Muscle layer of colon (tissue), 2 donors: ENCODE results near the gene MAP2.

Experiments used
- H3K27ac ChIP-seq: one replicate; pipeline ENCODE4 v1.7.0; 2013; ENCODE audit warnings: low read depth, mild to moderate bottlenecking, low read length, moderate library complexity
- H3K27me3 ChIP-seq, 2 donors: one replicate each; pipeline ENCODE4 v1.7.0; 2013; ENCODE audit warnings: low read length in 2 of 2, mild to moderate bottlenecking in 2 of 2; ENCODE audit not compliant: insufficient read depth in 2 of 2, control insufficient read depth in 1 of 2
- H3K36me3 ChIP-seq: one replicate; pipeline ENCODE4 v1.7.0; 2013; ENCODE audit warnings: mild to moderate bottlenecking, low read length; ENCODE audit not compliant: insufficient read depth
- H3K4me1 ChIP-seq: one replicate; pipeline ENCODE4 v1.7.0; 2013; ENCODE audit warnings: mild to moderate bottlenecking, low read length; ENCODE audit not compliant: insufficient read depth
- H3K4me3 ChIP-seq, 2 donors: one replicate each; pipeline ENCODE4 v1.7.0; 2013; ENCODE audit warnings: low read length in 2 of 2, low read depth in 1 of 2, mild to moderate bottlenecking in 1 of 2, moderate library complexity in 1 of 2
- H3K9ac ChIP-seq: one replicate; pipeline ENCODE4 v1.7.0; 2013; ENCODE audit warnings: low read length
- H3K9me3 ChIP-seq: one replicate; pipeline ENCODE4 v1.7.0; 2013; ENCODE audit warnings: mild to moderate bottlenecking, low read length
- donor health status: abdominal sarcoma.
- donor health status: Adenocarcinoma of cecum.

MAP2 gene

DNA sequence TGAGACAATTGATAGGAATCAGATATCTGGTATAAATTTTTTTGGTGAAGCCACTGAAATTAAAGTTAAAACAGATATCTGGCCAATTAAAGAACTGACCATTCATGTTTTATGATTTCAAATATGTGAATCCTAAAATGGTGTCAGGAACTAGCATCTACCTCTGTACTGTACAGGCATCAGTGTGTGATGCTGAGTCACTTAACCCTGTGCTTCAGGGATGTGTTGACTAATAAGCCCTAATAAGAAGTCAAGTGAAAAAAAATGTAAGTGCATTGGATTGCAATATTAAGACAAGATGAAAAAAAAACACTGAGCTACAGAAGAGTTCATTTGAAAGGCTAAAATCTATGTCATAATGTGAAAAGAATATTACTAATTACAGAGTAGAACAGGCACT is 338.7 kb downstream of the MAP2 start:
- H3K4me3 ChIP-seq, result no peak overlapping the region
- no peaks in the 10 kb centered on the region for H3K4me1 ChIP-seq
- H3K9me3 ChIP-seq, result no peaks in the 10 kb centered on the region
- H3K36me3 ChIP-seq, result no peaks in the 10 kb centered on the region
- H3K9ac ChIP-seq, result no peak overlapping the region
- no peaks in the 10 kb centered on the region for H3K27me3 ChIP-seq
- H3K27ac ChIP-seq, result no peak overlapping the region

DNA sequence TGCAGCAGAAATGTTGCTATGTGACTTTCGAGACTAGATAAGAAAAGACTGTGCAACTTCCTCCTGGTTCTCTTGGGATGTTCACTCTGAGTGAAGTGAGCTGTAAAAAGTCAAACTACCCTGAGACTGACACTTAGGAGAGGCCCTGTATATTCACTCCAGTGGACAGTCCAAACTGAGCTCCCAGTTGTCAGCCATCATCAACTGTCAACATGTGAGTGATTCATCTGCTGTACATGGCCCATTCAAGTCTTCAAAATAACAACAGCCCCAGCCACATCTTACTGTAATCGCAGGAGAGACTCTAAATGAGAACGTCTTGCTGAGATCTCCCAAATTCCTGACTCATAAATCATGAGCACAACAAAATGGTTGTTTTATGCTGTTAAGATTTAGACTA is 339.3 kb downstream of the MAP2 start:
- Histone ChIP-seq H3K36me3 (no peaks in the 10 kb centered on the region), H3K27me3 (no peaks in the 10 kb centered on the region), H3K9me3 (no peaks in the 10 kb centered on the region), H3K27ac (no peak overlapping the region), H3K4me3 (no peak overlapping the region), H3K4me1 (no peaks in the 10 kb centered on the region), H3K9ac (no peak overlapping the region)

- Histone ChIP-seq H3K27me3 (peaks cover 0 to 3% of the 10 kb centered on the region in 2 donors), H3K36me3 (no peaks in the 10 kb centered on the region), H3K9ac (no peak overlapping the region), H3K9me3 (no peaks in the 10 kb centered on the region), H3K27ac (no peak overlapping the region), H3K4me3 (no peak overlapping the region), H3K4me1 (no peaks in the 10 kb centered on the region)
Measured at GRCh38 chr2:209766613-209767012, 342.8 kb downstream of the MAP2 start.

- H3K36me3 ChIP-seq, result no peaks in the 10 kb centered on the region
- H3K9me3 ChIP-seq, result no peaks in the 10 kb centered on the region
- H3K27ac ChIP-seq, result no peak overlapping the region
- H3K27me3 ChIP-seq, result peaks cover 0 to 3% of the 10 kb centered on the region in 2 donors
- no peaks in the 10 kb centered on the region for H3K4me1 ChIP-seq
- no peak overlapping the region for H3K4me3 ChIP-seq
- no peak overlapping the region for H3K9ac ChIP-seq
Measured at GRCh38 chr2:209767316-209767715, 343.5 kb downstream of the MAP2 start.

DNA sequence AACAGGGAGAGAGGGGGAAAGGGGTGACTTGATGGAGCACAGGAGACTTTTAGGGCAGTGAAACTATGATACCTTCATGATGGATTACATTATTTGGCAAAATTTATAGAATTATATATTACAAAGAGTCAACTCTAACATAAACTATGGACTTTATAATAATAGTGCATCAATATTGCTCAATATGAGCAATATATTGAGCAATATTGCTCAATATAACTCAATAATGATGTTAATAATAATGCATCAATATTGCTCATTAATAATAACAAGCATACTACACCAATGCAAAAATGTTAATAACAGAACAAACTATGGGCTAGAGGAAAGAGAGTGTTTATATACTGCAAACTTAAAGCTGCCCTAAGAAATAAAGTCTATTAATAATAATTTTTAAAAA is 344.7 kb downstream of the MAP2 start:
- Histone ChIP-seq H3K36me3 (no peaks in the 10 kb centered on the region), H3K27me3 (peaks cover 0 to 3% of the 10 kb centered on the region in 2 donors), H3K27ac (no peak overlapping the region), H3K4me3 (no peak overlapping the region), H3K9me3 (no peaks in the 10 kb centered on the region), H3K9ac (no peak overlapping the region), H3K4me1 (no peaks in the 10 kb centered on the region)

DNA sequence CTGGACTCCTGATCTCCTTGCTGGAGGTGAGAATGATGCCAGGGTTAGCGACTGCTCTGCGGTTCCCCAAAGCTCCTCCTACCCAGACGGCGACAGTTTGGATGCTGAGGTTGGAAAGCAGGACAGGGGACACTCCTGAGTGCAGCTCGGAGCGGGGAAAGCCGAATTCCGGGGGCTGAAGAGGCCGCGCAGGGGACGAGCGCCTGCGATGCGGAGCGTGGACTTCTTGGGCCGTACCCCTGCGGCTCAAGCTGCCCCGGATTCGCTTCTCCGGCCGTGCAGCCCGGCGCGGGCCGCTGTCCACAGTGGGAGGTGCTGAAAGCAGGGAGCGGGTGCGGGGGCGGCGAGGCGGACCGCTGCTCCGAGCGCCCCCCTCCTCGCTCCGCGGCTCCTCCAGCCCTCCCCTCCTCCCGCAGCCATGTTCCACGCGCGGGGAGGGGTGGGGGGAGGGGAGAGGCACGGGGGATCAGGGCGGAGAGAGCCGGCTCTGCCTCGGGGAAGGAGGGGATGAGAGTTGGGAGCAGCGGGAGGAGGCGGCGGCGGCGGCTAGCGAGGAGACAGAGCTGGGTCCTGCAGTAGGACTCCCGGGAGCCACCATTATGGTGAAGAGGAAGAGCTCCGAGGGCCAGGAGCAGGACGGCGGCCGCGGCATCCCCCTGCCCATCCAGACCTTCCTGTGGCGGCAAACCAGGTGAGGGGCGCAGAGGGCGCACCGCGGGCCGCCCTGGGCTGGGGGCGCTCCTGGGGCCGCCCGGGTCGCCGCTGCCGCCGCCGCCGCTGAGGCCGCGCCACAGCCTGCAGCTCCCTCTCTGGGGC is 347.8 kb downstream of the MAP2 start, which contains the start of gene UNC80:
UNC80 (plus strand) TSS at position 359 of the 816 bp plus-strand sequence; CDS start at position 600, 241 bp downstream.
- Histone ChIP-seq H3K9ac (no peak within 1 kb of the TSS), H3K36me3 (no peaks in the 10 kb centered on the region), H3K9me3 (no peaks in the 10 kb centered on the region), H3K27me3 (peaks cover 0 to 3% of the 10 kb centered on the region in 2 donors), H3K4me1 (no peaks in the 10 kb centered on the region), H3K27ac (no peak within 1 kb of the TSS), H3K4me3 (no peak within 1 kb of the TSS)

GRCh38 chr2:209772290-209772685 is 348.4 kb downstream of the MAP2 start:
- Histone ChIP-seq H3K4me3 (no peak overlapping the region), H3K36me3 (no peaks in the 10 kb centered on the region), H3K9ac (no peak overlapping the region), H3K27ac (no peak overlapping the region), H3K9me3 (no peaks in the 10 kb centered on the region), H3K27me3 (peaks cover 0 to 3% of the 10 kb centered on the region in 2 donors), H3K4me1 (no peaks in the 10 kb centered on the region)

GRCh38 chr2:209773377-209773776 is 349.5 kb downstream of the MAP2 start:
- Histone ChIP-seq H3K27ac (no peak overlapping the region), H3K9ac (no peak overlapping the region), H3K27me3 (peaks cover 0 to 3% of the 10 kb centered on the region in 2 donors)

More at GRCh38 chr2:209773377-209773776, 349.5 kb downstream of the MAP2 start:
- no peaks in the 10 kb centered on the region for H3K4me1 ChIP-seq
- H3K4me3 ChIP-seq, result no peak overlapping the region
- no peaks in the 10 kb centered on the region for H3K9me3 ChIP-seq
- H3K36me3 ChIP-seq, result no peaks in the 10 kb centered on the region
